ENCODE data around the gene PPARD.
A peak's percentile ranks its signal among the peaks of the same experiment; 100 is the strongest.

Gene PPARD

DNA sequence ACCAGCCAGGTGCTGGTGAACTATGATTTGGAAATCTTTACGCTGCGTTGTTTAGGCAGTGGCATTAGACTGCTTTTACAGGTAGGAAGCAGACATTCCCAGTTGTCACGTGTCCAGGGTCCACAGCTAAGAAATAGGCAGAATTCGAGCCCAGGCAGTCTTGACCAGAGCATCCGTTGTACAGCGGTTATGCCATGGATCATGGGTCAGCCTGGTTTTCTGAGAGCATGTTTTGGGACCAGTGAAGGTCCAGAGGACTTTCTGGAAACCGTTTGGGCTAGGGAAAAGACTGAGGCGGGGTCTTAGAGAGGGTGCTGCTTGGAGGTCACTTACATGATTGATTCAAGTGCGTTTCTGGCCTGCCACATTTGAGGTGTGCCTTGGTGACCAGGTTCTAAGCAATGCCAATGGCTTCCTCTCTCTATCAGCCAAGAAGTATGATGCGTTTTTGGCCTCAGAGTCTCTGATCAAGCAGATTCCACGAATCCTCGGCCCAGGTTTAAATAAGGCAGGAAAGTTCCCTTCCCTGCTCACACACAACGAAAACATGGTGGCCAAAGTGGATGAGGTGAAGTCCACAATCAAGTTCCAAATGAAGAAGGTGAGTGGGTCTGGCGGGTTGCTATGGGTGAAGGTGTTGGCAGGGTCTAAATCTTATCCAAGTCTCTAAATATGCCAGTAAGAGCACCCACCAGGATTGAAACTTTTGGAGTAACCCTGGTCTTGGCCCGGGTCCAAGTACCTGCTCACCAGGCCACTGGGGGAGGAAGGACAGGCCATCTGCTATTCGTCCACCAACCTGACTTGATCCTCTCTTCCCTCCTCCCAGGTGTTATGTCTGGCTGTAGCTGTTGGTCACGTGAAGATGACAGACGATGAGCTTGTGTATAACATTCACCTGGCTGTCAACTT is 127.6 kb downstream of the PPARD start:
- peaks cover 45% of the 10 kb centered on the region for H4K20me1 ChIP-seq (ENCODE audit: insufficient read depth, low read length)

GRCh38 chr6:35470663-35471120 is 128.3 kb downstream of the PPARD start:
- peaks cover 27% of the 10 kb centered on the region for H3K4me1 ChIP-seq (ENCODE audit: low read length)
- H3K36me3 ChIP-seq (replicated peaks; ENCODE audit: low read depth, low read length), result peaks cover 43% of the 10 kb centered on the region
- H3K27ac ChIP-seq (ENCODE audit: low read length), result peak overlapping the region; percentile 73
- TF ChIP-seq EZH2phosphoT487 (IDR thresholded peaks at IDR 0.05; ENCODE audit: low read depth), result no peak
- TF ChIP-seq, protein P1, sequence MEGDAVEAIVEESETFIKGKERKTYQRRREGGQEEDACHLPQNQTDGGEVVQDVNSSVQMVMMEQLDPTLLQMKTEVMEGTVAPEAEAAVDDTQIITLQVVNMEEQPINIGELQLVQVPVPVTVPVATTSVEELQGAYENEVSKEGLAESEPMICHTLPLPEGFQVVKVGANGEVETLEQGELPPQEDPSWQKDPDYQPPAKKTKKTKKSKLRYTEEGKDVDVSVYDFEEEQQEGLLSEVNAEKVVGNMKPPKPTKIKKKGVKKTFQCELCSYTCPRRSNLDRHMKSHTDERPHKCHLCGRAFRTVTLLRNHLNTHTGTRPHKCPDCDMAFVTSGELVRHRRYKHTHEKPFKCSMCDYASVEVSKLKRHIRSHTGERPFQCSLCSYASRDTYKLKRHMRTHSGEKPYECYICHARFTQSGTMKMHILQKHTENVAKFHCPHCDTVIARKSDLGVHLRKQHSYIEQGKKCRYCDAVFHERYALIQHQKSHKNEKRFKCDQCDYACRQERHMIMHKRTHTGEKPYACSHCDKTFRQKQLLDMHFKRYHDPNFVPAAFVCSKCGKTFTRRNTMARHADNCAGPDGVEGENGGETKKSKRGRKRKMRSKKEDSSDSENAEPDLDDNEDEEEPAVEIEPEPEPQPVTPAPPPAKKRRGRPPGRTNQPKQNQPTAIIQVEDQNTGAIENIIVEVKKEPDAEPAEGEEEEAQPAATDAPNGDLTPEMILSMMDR (IDR thresholded peaks at IDR 0.05; ENCODE audit: low read depth, low read length), result no peak
- no peak overlapping the region for H3K9ac ChIP-seq (ENCODE audit: low read length)
- H2AFZ ChIP-seq (ENCODE audit: low read depth, low read length), result no peak overlapping the region
- peak overlapping the region; percentile 95; the same call in 1 of the 2 replicates for H3K4me3 ChIP-seq (ENCODE audit: low read length)
- H3K79me2 ChIP-seq (ENCODE audit: low read length), result peaks cover 39% of the 10 kb centered on the region
- no peaks in the 10 kb centered on the region for H3K27me3 ChIP-seq (ENCODE audit: low read depth, low read length)
- H3K4me2 ChIP-seq (ENCODE audit: low read length), result peak overlapping the region; percentile 92
- peaks cover 45% of the 10 kb centered on the region for H4K20me1 ChIP-seq (ENCODE audit: insufficient read depth, low read length)
- H3K9me3 ChIP-seq (ENCODE audit: insufficient read depth, low read length), result no peaks in the 10 kb centered on the region

More for the DNA sequence above, 127.6 kb downstream of the PPARD start:
- H3K79me2 ChIP-seq (ENCODE audit: low read length), result peaks cover 39% of the 10 kb centered on the region
- peaks cover 43% of the 10 kb centered on the region for H3K36me3 ChIP-seq (replicated peaks; ENCODE audit: low read depth, low read length)
- H3K9me3 ChIP-seq (ENCODE audit: insufficient read depth, low read length), result no peaks in the 10 kb centered on the region
- H3K27me3 ChIP-seq (ENCODE audit: low read depth, low read length), result no peaks in the 10 kb centered on the region
- no peak for TF ChIP-seq EZH2phosphoT487 (IDR thresholded peaks at IDR 0.05; ENCODE audit: low read depth)
- peak overlapping the region; percentile 92 for H3K9ac ChIP-seq (ENCODE audit: low read length)
- peak overlapping the region; percentile 95 for H3K4me3 ChIP-seq (ENCODE audit: low read length)
- peaks cover 27% of the 10 kb centered on the region for H3K4me1 ChIP-seq (ENCODE audit: low read length)
- peak overlapping the region; percentile 73 for H3K27ac ChIP-seq (ENCODE audit: low read length)
- peak overlapping the region; percentile 92 for H3K4me2 ChIP-seq (ENCODE audit: low read length)
- no peak overlapping the region for H2AFZ ChIP-seq (ENCODE audit: low read depth, low read length)

DNA sequence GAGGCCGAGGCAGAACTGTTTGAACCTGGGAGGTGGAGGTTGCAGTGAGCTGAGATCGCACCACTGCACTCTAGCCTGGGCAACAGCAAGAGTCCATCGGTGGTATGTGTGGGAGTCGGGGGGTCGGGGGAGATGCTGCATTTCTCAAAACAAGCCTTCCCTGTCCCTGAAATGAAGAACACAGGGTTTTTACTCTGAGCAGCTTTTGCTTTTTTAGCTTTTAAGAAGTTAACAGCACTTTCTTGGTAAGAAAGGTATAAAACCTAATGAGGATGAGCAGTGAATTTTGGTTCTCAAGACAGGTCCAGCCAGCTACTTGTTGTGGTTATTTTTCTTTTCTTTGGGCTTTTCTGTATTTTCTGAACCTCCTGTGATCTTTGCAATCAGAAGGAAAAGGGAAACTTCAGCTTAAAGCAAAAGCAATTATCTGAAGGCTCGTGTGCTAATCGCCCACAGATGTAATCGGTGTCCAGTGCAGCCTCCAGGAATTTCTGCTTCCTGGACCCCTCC is 129.5 kb downstream of the PPARD start:
- Histone ChIP-seq H3K9me3 (ENCODE audit: insufficient read depth, low read length) (no peaks in the 10 kb centered on the region), H3K4me2 (ENCODE audit: low read length) (no peak overlapping the region), H3K4me1 (ENCODE audit: low read length) (peaks cover 27% of the 10 kb centered on the region), H3K9ac (ENCODE audit: low read length) (no peak overlapping the region), H3K27ac (ENCODE audit: low read length) (peak overlapping the region; percentile 8; the same call in 1 of the 2 replicates), H2AFZ (ENCODE audit: low read depth, low read length) (no peak overlapping the region), H3K4me3 (ENCODE audit: low read length) (no peak overlapping the region), H3K27me3 (ENCODE audit: low read depth, low read length) (no peaks in the 10 kb centered on the region), H4K20me1 (ENCODE audit: insufficient read depth, low read length) (peaks cover 45% of the 10 kb centered on the region), H3K36me3 (replicated peaks; ENCODE audit: low read depth, low read length) (peaks cover 43% of the 10 kb centered on the region), H3K79me2 (ENCODE audit: low read length) (peaks cover 39% of the 10 kb centered on the region)
- TF ChIP-seq EZH2phosphoT487 (IDR thresholded peaks at IDR 0.05; ENCODE audit: low read depth), result no peak
- TF ChIP-seq, protein P1 (IDR thresholded peaks at IDR 0.05; ENCODE audit: low read depth, low read length), result no peak

DNA sequence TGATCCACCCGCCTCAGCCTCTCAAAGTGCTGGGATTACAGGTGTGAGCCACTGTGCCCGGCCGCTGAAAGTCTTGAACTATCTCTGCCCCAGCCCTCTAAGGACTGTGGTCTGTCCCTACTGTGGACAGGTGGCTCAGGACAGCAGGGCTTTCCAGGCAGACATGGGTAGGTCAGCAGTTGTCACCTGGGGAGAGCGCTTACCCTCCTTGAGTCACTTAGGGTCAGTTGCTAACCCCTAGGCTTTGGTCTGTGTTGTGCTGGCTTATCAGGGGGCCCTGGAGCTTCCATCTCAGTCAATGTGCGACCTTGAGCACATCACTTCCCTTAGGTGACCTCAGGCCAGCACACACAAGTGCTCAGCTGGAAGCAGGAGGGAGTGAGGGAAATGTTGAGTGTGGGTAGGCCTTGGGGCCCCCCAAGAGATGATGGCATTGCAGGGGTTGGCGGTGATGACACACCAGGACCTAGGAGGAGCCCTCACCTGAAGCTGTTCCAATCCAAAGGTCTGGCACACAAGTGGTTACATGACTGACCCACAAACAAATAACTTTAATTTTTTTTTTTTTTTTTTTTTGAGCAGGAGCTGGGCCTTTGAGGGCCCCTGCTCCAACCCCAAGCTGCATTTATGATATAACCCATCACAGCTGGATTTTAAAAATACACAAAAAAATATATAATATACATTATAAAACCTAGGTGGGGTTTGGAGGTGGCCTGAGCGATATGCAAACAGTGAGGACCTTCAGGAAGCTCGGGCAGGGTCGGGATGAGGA is 130.9 kb downstream of the PPARD start:
- no peak overlapping the region for H3K9ac ChIP-seq (ENCODE audit: low read length)
- H3K27me3 ChIP-seq (ENCODE audit: low read depth, low read length), result no peaks in the 10 kb centered on the region
- H3K4me3 ChIP-seq (ENCODE audit: low read length), result no peak overlapping the region
- peaks cover 43% of the 10 kb centered on the region for H3K36me3 ChIP-seq (replicated peaks; ENCODE audit: low read depth, low read length)
- H3K9me3 ChIP-seq (ENCODE audit: insufficient read depth, low read length), result no peaks in the 10 kb centered on the region
- TF ChIP-seq, protein P1 (IDR thresholded peaks at IDR 0.05; ENCODE audit: low read depth, low read length), result no peak
- no peak for TF ChIP-seq EZH2phosphoT487 (IDR thresholded peaks at IDR 0.05; ENCODE audit: low read depth)
- peaks cover 21% of the 10 kb centered on the region for H3K4me1 ChIP-seq (ENCODE audit: low read length)
- no peak overlapping the region for H2AFZ ChIP-seq (ENCODE audit: low read depth, low read length)
- H3K4me2 ChIP-seq (ENCODE audit: low read length), result no peak overlapping the region
- H3K27ac ChIP-seq (ENCODE audit: low read length), result peak overlapping the region; percentile 13; the same call in 1 of the 2 replicates
- H4K20me1 ChIP-seq (ENCODE audit: insufficient read depth, low read length), result peaks cover 45% of the 10 kb centered on the region
- H3K79me2 ChIP-seq (ENCODE audit: low read length), result peaks cover 38% of the 10 kb centered on the region
